WTC11 (cell line): ENCODE results near the gene DNAH17. TPM values are rescaled to one million over a fixed set of nuclear protein-coding genes. Genes with fewer than 3 reads are reported as not detected.
A peak's percentile ranks its signal among the peaks of the same experiment; 100 is the strongest.

Source experiments
- ATAC-seq: fragments of 200-7000 bp; cut with Tn5 transposase; 2 replicates; pipeline ENCODE4 v1.10.0; 2021; ENCODE audit warnings: mild to moderate bottlenecking, moderate library complexity
- CTCF ChIA-PET: fragments of 300-600 bp; sonication (Branson Sonifier 250); formaldehyde crosslinking; loops from one replicate; lab custom pipeline; 2021; ENCODE audit warnings: antibody characterized with exemption; lab: Charles Lee
- POLR2A ChIA-PET: fragments of 350-600 bp; sonication (Branson Sonifier 250); formaldehyde crosslinking; loops from one replicate; lab custom pipeline; 2021; ENCODE audit warnings: antibody characterized with exemption; lab: Charles Lee
- DNase-seq: peaks from one replicate; pipeline ENCODE4 v3.0.0; 2021; ENCODE audit warnings: low spot score
- H3K27ac Mint-ChIP-seq: 2 replicates; pipeline ENCODE4 v1.8.0; 2021; ENCODE audit warnings: mixed read lengths
- H3K27me3 Mint-ChIP-seq: 2 replicates; pipeline ENCODE4 v1.8.0; 2021; ENCODE audit warnings: low read depth, mild to moderate bottlenecking, moderate library complexity, mixed read lengths
- H3K36me3 Mint-ChIP-seq: 2 replicates; pipeline ENCODE4 v1.8.0; 2021; ENCODE audit warnings: mixed read lengths
- H3K4me1 Mint-ChIP-seq: 2 replicates; pipeline ENCODE4 v1.8.0; 2022; ENCODE audit warnings: mixed read lengths
- H3K4me3 Mint-ChIP-seq: 2 replicates; pipeline ENCODE4 v1.8.0; 2021; ENCODE audit warnings: mild to moderate bottlenecking, moderate library complexity, mixed read lengths
- H3K9me3 Mint-ChIP-seq: 2 replicates; pipeline ENCODE4 v1.8.0; 2021; ENCODE audit warnings: mixed read lengths
- ATF1 ChIP-seq: sonication (generic); formaldehyde crosslinking; IDR thresholded peaks from 2 replicates; pipeline ENCODE4 v1.8.1; 2023; ENCODE audit warnings: mild to moderate bottlenecking, moderate library complexity, missing genetic modification reagents
- CBFB ChIP-seq: sonication (generic); formaldehyde crosslinking; IDR thresholded peaks from 2 replicates; pipeline ENCODE4 v1.8.1; 2022; ENCODE audit warnings: mild to moderate bottlenecking, low read depth, missing genetic modification reagents
- ESRRA ChIP-seq: sonication (generic); formaldehyde crosslinking; IDR thresholded peaks from 2 replicates; pipeline ENCODE4 v1.8.1; 2022; ENCODE audit warnings: mild to moderate bottlenecking, missing genetic modification reagents, borderline replicate concordance
- ETV6 ChIP-seq: sonication (generic); formaldehyde crosslinking; IDR thresholded peaks from 2 replicates; pipeline ENCODE4 v1.8.1; 2022; ENCODE audit warnings: mild to moderate bottlenecking, missing genetic modification reagents
- FOXJ3 ChIP-seq: sonication (generic); formaldehyde crosslinking; IDR thresholded peaks from 2 replicates; pipeline ENCODE4 v1.9.0; 2021; ENCODE audit warnings: missing genetic modification reagents, mild to moderate bottlenecking, borderline replicate concordance
- FOXK1 ChIP-seq: sonication (generic); formaldehyde crosslinking; IDR thresholded peaks from 2 replicates; pipeline ENCODE4 v1.8.0; 2022; ENCODE audit warnings: mild to moderate bottlenecking, moderate library complexity, missing genetic modification reagents
- SMAD3 ChIP-seq: sonication (generic); formaldehyde crosslinking; IDR thresholded peaks from 2 replicates; pipeline ENCODE4 v1.8.0; 2022; ENCODE audit warnings: missing genetic modification reagents, mild to moderate bottlenecking, borderline replicate concordance
- TEAD1 ChIP-seq: sonication (generic); formaldehyde crosslinking; IDR thresholded peaks from 2 replicates; pipeline ENCODE4 v1.8.0; 2022; ENCODE audit warnings: mild to moderate bottlenecking, missing genetic modification reagents
- ZMAT4 ChIP-seq: fragments of 250-450 bp; sonication (Bioruptor Pico); IDR thresholded peaks from 2 replicates; pipeline ENCODE4 v1.9.0; 2021; ENCODE audit warnings: mild to moderate bottlenecking
- ZNF416 ChIP-seq: fragments of 250-450 bp; sonication (Bioruptor Pico); IDR thresholded peaks from 2 replicates; pipeline ENCODE4 v1.9.0; 2021; ENCODE audit warnings: mild to moderate bottlenecking, inconsistent platforms
- total RNA-seq: library from RNA; stranded (reverse); gene quantifications from 3 replicates; pipeline ENCODE4 v1.2.3, GENCODE V29; 2021
- TF ChIP-seq, protein P1 (sequence below): sonication (generic); formaldehyde crosslinking; IDR thresholded peaks from 2 replicates; pipeline ENCODE4 v1.8.0; 2022; ENCODE audit warnings: missing genetic modification reagents
- TF ChIP-seq, protein P2 (sequence below): sonication (generic); formaldehyde crosslinking; IDR thresholded peaks from 2 replicates; pipeline ENCODE4 v1.8.0; 2022; ENCODE audit warnings: mild to moderate bottlenecking, missing genetic modification reagents
- TF ChIP-seq, protein P3 (sequence below): fragments of 250-450 bp; sonication (Bioruptor Pico); IDR thresholded peaks from 2 replicates; pipeline ENCODE4 v1.9.0; 2021; ENCODE audit warnings: mild to moderate bottlenecking, borderline replicate concordance
- TF ChIP-seq, protein P4 (sequence below): sonication (generic); formaldehyde crosslinking; IDR thresholded peaks from 2 replicates; pipeline ENCODE4 v1.8.1; 2022; ENCODE audit warnings: low read depth, mild to moderate bottlenecking, moderate library complexity, missing genetic modification reagents, borderline replicate concordance

Gene DNAH17
- total RNA-seq, 1 experiment from 2014 or later = 0.87 TPM

DNA sequence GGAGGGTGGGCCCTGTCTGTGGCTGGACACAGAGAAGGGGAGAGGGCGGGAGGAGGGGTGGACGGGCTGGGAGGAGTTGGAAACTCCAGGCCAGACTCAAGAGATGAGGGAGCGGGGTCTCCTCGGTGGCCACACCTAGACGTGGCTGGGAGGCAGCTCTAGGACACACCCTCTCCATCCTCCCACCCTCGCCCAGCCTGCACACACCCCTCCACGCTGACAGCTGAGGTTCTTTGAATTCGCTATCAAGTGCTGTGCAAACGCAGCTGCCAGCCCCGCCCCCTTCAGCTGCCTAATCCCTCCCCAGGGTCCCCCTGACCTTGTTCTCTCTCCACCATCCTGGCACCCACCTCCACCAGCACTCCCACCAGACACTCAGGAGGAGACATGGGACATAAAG, 48.7 kb downstream of the DNAH17 start (continued):
- TF ChIP-seq, protein P1, sequence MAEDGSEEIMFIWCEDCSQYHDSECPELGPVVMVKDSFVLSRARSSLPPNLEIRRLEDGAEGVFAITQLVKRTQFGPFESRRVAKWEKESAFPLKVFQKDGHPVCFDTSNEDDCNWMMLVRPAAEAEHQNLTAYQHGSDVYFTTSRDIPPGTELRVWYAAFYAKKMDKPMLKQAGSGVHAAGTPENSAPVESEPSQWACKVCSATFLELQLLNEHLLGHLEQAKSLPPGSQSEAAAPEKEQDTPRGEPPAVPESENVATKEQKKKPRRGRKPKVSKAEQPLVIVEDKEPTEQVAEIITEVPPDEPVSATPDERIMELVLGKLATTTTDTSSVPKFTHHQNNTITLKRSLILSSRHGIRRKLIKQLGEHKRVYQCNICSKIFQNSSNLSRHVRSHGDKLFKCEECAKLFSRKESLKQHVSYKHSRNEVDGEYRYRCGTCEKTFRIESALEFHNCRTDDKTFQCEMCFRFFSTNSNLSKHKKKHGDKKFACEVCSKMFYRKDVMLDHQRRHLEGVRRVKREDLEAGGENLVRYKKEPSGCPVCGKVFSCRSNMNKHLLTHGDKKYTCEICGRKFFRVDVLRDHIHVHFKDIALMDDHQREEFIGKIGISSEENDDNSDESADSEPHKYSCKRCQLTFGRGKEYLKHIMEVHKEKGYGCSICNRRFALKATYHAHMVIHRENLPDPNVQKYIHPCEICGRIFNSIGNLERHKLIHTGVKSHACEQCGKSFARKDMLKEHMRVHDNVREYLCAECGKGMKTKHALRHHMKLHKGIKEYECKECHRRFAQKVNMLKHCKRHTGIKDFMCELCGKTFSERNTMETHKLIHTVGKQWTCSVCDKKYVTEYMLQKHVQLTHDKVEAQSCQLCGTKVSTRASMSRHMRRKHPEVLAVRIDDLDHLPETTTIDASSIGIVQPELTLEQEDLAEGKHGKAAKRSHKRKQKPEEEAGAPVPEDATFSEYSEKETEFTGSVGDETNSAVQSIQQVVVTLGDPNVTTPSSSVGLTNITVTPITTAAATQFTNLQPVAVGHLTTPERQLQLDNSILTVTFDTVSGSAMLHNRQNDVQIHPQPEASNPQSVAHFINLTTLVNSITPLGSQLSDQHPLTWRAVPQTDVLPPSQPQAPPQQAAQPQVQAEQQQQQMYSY (CRISPR knock-in tag) = no peak
- no peak for TF ChIP-seq ESRRA (CRISPR knock-in tag)
- TF ChIP-seq FOXJ3 (CRISPR knock-in tag) = no peak
- TF ChIP-seq ETV6 (CRISPR knock-in tag) = no peak
- TF ChIP-seq, protein P2, sequence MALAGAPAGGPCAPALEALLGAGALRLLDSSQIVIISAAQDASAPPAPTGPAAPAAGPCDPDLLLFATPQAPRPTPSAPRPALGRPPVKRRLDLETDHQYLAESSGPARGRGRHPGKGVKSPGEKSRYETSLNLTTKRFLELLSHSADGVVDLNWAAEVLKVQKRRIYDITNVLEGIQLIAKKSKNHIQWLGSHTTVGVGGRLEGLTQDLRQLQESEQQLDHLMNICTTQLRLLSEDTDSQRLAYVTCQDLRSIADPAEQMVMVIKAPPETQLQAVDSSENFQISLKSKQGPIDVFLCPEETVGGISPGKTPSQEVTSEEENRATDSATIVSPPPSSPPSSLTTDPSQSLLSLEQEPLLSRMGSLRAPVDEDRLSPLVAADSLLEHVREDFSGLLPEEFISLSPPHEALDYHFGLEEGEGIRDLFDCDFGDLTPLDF = no peak
- TF ChIP-seq, protein P3, sequence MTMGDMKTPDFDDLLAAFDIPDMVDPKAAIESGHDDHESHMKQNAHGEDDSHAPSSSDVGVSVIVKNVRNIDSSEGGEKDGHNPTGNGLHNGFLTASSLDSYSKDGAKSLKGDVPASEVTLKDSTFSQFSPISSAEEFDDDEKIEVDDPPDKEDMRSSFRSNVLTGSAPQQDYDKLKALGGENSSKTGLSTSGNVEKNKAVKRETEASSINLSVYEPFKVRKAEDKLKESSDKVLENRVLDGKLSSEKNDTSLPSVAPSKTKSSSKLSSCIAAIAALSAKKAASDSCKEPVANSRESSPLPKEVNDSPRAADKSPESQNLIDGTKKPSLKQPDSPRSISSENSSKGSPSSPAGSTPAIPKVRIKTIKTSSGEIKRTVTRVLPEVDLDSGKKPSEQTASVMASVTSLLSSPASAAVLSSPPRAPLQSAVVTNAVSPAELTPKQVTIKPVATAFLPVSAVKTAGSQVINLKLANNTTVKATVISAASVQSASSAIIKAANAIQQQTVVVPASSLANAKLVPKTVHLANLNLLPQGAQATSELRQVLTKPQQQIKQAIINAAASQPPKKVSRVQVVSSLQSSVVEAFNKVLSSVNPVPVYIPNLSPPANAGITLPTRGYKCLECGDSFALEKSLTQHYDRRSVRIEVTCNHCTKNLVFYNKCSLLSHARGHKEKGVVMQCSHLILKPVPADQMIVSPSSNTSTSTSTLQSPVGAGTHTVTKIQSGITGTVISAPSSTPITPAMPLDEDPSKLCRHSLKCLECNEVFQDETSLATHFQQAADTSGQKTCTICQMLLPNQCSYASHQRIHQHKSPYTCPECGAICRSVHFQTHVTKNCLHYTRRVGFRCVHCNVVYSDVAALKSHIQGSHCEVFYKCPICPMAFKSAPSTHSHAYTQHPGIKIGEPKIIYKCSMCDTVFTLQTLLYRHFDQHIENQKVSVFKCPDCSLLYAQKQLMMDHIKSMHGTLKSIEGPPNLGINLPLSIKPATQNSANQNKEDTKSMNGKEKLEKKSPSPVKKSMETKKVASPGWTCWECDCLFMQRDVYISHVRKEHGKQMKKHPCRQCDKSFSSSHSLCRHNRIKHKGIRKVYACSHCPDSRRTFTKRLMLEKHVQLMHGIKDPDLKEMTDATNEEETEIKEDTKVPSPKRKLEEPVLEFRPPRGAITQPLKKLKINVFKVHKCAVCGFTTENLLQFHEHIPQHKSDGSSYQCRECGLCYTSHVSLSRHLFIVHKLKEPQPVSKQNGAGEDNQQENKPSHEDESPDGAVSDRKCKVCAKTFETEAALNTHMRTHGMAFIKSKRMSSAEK = no peak
- TF ChIP-seq CBFB (CRISPR knock-in tag) = no peak
- TF ChIP-seq, protein P4, sequence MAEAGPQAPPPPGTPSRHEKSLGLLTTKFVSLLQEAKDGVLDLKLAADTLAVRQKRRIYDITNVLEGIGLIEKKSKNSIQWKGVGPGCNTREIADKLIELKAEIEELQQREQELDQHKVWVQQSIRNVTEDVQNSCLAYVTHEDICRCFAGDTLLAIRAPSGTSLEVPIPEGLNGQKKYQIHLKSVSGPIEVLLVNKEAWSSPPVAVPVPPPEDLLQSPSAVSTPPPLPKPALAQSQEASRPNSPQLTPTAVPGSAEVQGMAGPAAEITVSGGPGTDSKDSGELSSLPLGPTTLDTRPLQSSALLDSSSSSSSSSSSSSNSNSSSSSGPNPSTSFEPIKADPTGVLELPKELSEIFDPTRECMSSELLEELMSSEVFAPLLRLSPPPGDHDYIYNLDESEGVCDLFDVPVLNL (CRISPR knock-in tag) = no peak
- no peak for TF ChIP-seq TEAD1 (CRISPR knock-in tag)

DNA sequence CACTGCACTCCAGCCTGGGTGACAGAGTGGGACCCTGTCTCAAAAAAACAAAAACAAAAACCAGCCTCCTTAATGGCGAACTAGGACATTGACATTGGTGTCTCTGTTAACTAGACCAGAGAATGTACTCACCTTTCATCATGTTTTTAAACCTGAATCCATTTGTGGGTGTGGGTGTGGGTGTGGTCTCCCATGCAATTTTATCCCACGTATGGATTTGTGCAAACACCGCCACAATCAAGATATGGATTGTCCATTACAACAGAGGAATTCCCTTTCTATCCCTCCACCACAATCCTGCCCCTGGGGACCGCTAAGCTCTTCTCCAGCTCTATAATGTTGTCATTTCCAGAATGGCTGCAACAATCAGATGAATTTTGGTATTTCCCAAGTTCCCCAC, 49.9 kb downstream of the DNAH17 start:
- H3K27me3 Mint-ChIP-seq = no peaks in the 10 kb centered on the region; the same call in 1 of the 2 replicates
- DNase-seq = no peak
- POLR2A ChIA-PET = no interaction called here
- no peaks in the 10 kb centered on the region for H3K9me3 Mint-ChIP-seq
- no peak for TF ChIP-seq FOXK1
- TF ChIP-seq ATF1 (CRISPR knock-in tag) = no peak
- CTCF ChIA-PET = interaction anchor here (1.4 kb wide), 1 partner anchor 33 kb away, joined by 9 read pairs; no protein-coding TSS in a partner anchor
- peaks cover 9% of the 10 kb centered on the region for H3K4me1 Mint-ChIP-seq
- no peak for ATAC-seq
- H3K4me3 Mint-ChIP-seq = no peak overlapping the region
- H3K36me3 Mint-ChIP-seq = no peaks in the 10 kb centered on the region
- H3K27ac Mint-ChIP-seq = no peak overlapping the region

- H3K4me1 Mint-ChIP-seq = peaks cover 9% of the 10 kb centered on the region
- CTCF ChIA-PET = interaction anchor here (0.5 to 1.4 kb wide), 2 partner anchors 34 to 335 kb away, joined by 3 to 9 read pairs; no protein-coding TSS in a partner anchor
- peak; percentile 65 for ATAC-seq
Observed at GRCh38 chr17:78526231-78527025, 50.8 kb downstream of the DNAH17 start.

More at GRCh38 chr17:78526231-78527025, 50.8 kb downstream of the DNAH17 start:
- no peaks in the 10 kb centered on the region for H3K9me3 Mint-ChIP-seq
- H3K27ac Mint-ChIP-seq = 0 out of 2 replicates have a peak overlapping the region, but pooled peaks have one; percentile 68
- no peaks in the 10 kb centered on the region for H3K36me3 Mint-ChIP-seq
- TF ChIP-seq SMAD3 (CRISPR knock-in tag) (no peak), ZNF416 (CRISPR knock-in tag) (no peak), ETV6 (CRISPR knock-in tag) (no peak), ZMAT4 (CRISPR knock-in tag) (no peak)
- H3K27me3 Mint-ChIP-seq = no peaks in the 10 kb centered on the region; the same call in 1 of the 2 replicates
- H3K4me3 Mint-ChIP-seq = no peak overlapping the region
- no peak for DNase-seq
- POLR2A ChIA-PET = interaction anchor here (0.6 kb wide), 3 partner anchors 13 to 202 kb away, joined by 3 read pairs; no protein-coding TSS in a partner anchor
